ENCODE results near the gene WDR54.

The WDR54 gene

GRCh38 chr2:74392449-74392743, 29.1 kb upstream of the WDR54 start:
- no peak for TF ChIP-seq CTCF (IDR thresholded peaks at IDR 0.05; ENCODE audit: insufficient read depth, low read length)
- no peak for TF ChIP-seq GABPA (IDR thresholded peaks at IDR 0.05; ENCODE audit: low read depth)
- TF ChIP-seq, protein P1, sequence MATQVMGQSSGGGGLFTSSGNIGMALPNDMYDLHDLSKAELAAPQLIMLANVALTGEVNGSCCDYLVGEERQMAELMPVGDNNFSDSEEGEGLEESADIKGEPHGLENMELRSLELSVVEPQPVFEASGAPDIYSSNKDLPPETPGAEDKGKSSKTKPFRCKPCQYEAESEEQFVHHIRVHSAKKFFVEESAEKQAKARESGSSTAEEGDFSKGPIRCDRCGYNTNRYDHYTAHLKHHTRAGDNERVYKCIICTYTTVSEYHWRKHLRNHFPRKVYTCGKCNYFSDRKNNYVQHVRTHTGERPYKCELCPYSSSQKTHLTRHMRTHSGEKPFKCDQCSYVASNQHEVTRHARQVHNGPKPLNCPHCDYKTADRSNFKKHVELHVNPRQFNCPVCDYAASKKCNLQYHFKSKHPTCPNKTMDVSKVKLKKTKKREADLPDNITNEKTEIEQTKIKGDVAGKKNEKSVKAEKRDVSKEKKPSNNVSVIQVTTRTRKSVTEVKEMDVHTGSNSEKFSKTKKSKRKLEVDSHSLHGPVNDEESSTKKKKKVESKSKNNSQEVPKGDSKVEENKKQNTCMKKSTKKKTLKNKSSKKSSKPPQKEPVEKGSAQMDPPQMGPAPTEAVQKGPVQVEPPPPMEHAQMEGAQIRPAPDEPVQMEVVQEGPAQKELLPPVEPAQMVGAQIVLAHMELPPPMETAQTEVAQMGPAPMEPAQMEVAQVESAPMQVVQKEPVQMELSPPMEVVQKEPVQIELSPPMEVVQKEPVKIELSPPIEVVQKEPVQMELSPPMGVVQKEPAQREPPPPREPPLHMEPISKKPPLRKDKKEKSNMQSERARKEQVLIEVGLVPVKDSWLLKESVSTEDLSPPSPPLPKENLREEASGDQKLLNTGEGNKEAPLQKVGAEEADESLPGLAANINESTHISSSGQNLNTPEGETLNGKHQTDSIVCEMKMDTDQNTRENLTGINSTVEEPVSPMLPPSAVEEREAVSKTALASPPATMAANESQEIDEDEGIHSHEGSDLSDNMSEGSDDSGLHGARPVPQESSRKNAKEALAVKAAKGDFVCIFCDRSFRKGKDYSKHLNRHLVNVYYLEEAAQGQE (IDR thresholded peaks at IDR 0.05; ENCODE audit: insufficient replicate concordance, low read depth), result no peak
- TF ChIP-seq POLR2AphosphoS5 (IDR thresholded peaks at IDR 0.05; ENCODE audit: low read depth), result no peak
- TF ChIP-seq SPI1 (IDR thresholded peaks at IDR 0.05; ENCODE audit: borderline replicate concordance, low read depth), result no peak
- Histone ChIP-seq H3K4me3 (replicated peaks; ENCODE audit: insufficient read depth, low read length) (no peak overlapping the region), H3K27ac (replicated peaks) (no peak overlapping the region), H3K27me3 (ENCODE audit: insufficient read depth, poor library complexity, severe bottlenecking) (no peaks in the 10 kb centered on the region)
- DNase-seq (ENCODE audit: low read depth in 1 of 2, low spot score in 1 of 2), result no peak

DNA sequence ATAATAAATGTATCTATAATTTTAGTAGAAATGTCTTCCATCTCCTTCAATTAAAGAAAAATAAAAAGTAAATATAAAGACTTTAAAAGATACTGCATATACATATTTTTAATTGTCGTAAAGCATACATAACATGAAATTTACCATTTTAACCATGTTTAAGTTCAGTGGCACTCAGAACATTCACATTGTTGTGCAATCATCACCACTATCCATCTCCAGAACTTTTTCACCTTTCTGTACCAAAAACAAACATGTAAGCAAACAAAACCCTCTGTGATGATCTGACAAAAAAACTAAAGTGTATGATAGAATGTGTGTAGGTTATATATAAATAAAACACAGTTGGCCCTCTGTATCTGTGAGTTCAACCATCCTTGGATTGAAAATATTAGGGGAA, 28.0 kb upstream of the WDR54 start:
- no peak for TF ChIP-seq GABPA (IDR thresholded peaks at IDR 0.05; ENCODE audit: low read depth)
- TF ChIP-seq, protein P1 (IDR thresholded peaks at IDR 0.05; ENCODE audit: insufficient replicate concordance, low read depth), result no peak
- no peak for TF ChIP-seq CTCF (IDR thresholded peaks at IDR 0.05; ENCODE audit: insufficient read depth, low read length)
- no peak for TF ChIP-seq POLR2AphosphoS5 (IDR thresholded peaks at IDR 0.05; ENCODE audit: low read depth)
- no peak for TF ChIP-seq SPI1 (IDR thresholded peaks at IDR 0.05; ENCODE audit: borderline replicate concordance, low read depth)
- H3K4me3 ChIP-seq (replicated peaks; ENCODE audit: insufficient read depth, low read length), result no peak overlapping the region
- no peak overlapping the region for H3K27ac ChIP-seq (replicated peaks)
- H3K27me3 ChIP-seq (ENCODE audit: insufficient read depth, poor library complexity, severe bottlenecking), result no peaks in the 10 kb centered on the region
- DNase-seq (ENCODE audit: low read depth in 1 of 2, low spot score in 1 of 2), result no peak

DNA sequence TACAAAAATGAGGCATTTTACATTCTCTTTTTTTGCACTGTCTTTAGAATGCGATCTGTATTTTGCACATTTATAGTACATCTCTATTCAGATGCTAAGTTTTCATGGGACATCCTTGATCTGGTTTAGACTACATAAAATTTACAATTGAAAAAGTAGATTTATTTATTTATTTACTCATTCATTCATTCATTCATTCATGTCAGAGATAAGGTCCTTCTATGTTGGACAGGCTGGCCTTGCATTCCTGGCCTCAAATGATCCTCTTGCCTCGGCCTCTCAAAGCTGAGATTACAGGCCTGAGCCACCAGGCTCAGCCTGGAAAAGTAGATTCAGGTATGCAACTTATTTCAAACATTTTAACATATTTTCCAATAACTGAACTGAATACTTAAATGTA, 25.4 kb upstream of the WDR54 start:
- no peak overlapping the region for H3K27ac ChIP-seq (replicated peaks)
- TF ChIP-seq, protein P1 (IDR thresholded peaks at IDR 0.05; ENCODE audit: insufficient replicate concordance, low read depth), result no peak
- no peak for TF ChIP-seq GABPA (IDR thresholded peaks at IDR 0.05; ENCODE audit: low read depth)
- TF ChIP-seq SPI1 (IDR thresholded peaks at IDR 0.05; ENCODE audit: borderline replicate concordance, low read depth), result no peak
- H3K27me3 ChIP-seq (ENCODE audit: insufficient read depth, poor library complexity, severe bottlenecking), result no peaks in the 10 kb centered on the region
- no peak for DNase-seq (ENCODE audit: low read depth in 1 of 2, low spot score in 1 of 2)
- H3K4me3 ChIP-seq (replicated peaks; ENCODE audit: insufficient read depth, low read length), result no peak overlapping the region

GRCh38 chr2:74399785-74400184, 21.7 kb upstream of the WDR54 start:
- peak in 1 of 2 experiments; percentile 26 for DNase-seq (ENCODE audit: low read depth in 1 of 2, low spot score in 1 of 2)
- Histone ChIP-seq H3K4me3 (replicated peaks; ENCODE audit: insufficient read depth, low read length) (no peak overlapping the region), H3K27ac (replicated peaks) (no peak overlapping the region), H3K27me3 (ENCODE audit: insufficient read depth, poor library complexity, severe bottlenecking) (no peaks in the 10 kb centered on the region)
- TF ChIP-seq CTCF (IDR thresholded peaks at IDR 0.05; ENCODE audit: insufficient read depth, low read length) (peak; percentile 16), SPI1 (IDR thresholded peaks at IDR 0.05; ENCODE audit: borderline replicate concordance, low read depth) (no peak)

All from HL-60 (cell line).